Stimulated activated CD4-positive, alpha-beta T cell treated with anti-CD3 and anti-CD28 coated beads, Interleukin-4, amount 100 ng/mL, for 4 hours (primary cell): ENCODE results near the gene TC2N.
"Not testable (repeated sequence)": the region's sequence is repeated elsewhere in the genome, so short reads cannot be mapped to it uniquely, and the experiment has no call there.

ENCODE experiments used
- DNase-seq, 2 experiments: peaks; one replicate each; pipeline ENCODE4 v3.0.0-alpha.2; 2020

The TC2N gene

DNA sequence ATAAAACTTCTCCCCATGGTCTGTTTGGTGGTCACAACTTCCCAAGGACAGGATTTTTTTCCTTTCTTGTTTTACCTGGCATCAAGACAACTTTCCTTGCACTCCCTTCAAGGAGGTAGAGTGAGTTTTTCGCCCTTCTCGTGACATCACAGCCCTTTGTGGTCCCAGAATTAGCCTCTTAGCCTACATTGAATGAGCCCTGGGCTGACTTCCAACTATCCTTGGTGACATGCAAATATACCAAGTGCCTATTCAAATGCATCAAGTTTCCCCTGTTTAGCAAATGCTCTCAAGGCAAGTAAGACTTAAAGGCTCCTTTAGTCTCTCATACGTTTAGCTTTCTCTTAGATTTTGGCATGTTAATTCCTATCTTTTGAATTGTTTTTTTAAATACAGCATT lies 36.6 kb downstream of the TC2N start:
- DNase-seq = no peak

DNA sequence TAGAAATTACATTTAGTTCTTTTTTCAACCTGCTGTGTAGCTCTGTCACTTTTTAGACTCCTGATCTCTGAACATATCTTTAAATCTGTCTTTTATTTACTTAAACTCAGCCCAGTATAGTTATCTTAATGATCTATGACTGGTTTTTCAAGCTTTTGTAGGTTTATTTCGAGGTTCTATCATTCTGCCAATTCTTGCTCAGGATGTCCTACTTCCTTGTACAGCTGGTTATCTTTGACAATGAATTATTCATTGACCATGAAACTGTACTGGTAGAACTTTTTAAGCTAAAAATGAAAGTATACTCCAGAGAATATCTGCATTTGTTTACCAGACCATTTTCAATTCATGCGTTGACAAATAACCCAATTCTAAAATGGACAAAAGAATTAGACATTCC lies 37.8 kb downstream of the TC2N start:
- DNase-seq = no peak

- no peak for DNase-seq
Observed at GRCh38 chr14:91827746-91828145, 39.6 kb downstream of the TC2N start.

DNA sequence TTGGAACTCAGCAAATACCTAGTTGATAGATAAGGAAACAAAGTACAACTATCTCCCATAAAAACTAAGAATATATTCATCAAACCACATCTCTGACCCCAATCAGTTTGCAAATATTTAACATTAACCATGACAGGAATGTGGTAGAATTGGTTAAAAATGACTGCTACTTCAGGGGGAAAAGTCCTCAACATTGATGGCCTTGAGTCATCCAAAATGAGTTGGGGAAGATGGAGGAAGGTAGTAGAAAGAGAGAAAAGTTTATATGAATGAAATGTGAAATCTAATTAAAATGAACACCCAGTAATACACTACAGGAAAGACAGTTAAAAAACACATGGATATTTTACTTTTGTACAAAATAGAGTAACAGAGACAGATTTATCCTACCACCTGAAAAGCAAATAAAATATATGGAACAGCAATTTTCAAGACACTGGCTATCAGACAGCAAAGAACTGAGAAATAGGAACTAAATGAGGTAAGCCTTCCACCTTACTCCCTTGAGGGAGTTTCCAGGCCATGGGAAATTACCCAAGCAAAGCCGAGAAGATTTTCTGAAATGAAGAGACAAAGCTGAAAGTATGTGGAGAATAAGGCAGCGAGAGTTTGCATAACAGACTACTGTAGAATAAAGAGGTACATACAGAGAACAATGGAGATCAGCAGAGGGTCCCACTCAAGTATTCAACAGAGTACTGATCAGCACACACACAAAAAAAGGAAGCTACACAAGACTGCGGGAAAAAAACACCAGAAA lies 49.6 kb downstream of the TC2N start:
- no peak for DNase-seq

DNA sequence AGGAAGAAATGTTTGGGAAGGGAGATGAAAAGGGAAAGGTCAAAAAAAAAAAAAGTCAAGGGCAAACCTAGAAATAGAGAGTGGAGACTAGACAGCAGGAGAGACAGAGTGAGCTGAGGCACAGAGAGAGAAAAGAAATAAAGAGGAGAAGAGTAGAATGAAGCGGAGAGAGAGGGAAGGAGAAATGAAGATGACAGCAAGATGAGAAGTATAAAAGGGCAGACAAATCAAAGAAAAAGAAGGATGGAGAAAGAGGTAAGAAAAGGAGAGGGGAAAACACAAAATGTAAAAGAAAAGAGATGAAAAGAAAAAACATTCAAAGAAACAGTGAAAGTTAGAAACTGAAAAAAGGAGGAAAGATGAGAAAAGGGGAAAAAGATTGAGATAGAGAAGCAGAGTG lies 53.0 kb downstream of the TC2N start:
- DNase-seq = no peak

DNA sequence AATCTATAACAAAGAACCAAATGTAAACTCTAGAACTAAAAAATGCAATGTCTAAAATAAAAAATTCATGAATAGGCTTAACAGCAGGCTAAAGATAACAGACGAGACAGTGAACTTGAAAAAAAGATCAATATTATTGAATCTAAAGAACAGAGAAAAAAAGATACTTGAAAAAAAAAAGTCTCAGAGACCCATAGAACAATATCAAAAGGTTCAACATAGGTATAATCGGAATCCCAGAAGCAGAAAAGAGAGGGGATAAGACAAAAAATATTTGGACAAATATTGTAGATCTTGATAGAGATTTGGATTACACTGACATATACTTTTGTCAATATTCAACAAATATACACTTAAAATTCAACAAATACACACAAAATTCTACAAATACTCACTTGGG lies 56.6 kb downstream of the TC2N start:
- no peak for DNase-seq

DNA sequence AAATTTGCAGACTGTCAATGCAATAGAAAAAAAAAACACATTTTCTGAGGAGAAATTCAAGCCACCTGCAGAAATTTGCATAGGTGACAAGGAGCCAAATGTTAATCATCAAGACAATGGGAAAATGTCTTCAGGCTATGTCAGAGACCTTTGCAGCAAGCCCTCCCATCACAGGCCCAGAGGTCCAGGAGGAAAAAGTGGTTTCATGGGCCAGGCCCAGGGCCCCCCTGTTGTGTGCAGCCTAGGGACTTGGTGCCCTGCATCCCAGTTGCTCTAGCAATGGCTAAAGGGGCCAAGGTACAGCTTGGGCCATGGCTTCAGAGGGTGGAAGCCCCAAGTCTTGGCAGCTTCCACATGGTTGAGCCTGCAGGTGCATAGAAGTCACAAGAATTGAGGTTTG lies 60.6 kb downstream of the TC2N start:
- no peak for DNase-seq

- DNase-seq = not testable (repeated sequence)
Observed at GRCh38 chr14:91806094-91806493, 61.2 kb downstream of the TC2N start.

GRCh38 chr14:91805659-91806058 lies 61.7 kb downstream of the TC2N start:
- no peak for DNase-seq

GRCh38 chr14:91801358-91801757 lies 66.0 kb downstream of the TC2N start:
- DNase-seq = no peak

DNA sequence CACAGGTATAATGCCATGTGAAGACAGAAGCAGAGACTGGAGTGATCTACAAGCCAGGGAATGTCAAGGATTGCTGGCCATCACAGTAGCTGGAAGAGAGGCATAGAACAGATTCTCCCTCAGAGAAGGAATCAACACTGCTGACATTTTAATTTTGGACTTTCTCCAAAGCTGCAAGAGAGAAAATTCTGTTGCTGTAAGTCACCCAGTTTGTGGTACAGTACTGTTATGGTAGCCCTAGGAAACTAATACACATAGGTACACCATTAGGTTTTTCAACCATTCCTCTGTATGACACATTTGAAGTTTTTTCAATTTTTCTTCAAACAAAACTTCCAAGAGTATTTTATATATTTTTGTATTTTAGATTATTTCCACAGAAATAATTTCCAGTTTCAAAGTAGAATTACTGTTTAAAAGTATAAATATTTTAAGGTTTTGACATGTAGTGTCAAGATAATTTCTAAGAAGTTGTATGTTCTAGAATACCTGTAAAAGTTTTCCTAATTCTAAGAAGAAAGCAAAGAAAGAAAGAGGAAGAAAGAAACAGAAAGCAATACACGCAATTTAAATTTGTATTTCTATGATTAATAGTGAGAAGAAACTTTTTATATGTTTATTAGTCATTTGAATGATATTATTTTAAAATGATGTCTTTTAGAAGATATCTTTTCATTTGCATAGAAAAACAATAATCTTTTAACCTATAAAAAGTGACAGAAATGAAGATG lies 70.6 kb downstream of the TC2N start:
- no peak for DNase-seq

DNA sequence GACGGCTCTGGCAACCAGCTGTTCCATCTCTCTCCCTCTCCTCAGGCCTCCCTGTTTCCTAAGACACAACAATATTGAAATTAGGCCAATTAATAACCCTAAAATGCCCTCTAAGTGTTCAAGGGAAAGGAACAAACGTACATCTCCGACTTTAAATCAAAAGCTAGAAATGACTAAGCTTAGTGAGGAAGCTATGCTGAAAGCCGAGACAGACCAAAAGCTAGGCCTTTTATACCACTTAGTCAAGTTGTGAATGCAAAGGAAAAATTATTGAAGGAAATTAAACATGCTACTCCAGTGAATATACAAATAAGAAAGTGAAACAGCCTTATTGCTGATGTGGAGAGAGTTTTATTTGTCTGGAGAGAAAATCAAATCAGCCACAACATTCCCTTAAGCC lies 73.6 kb downstream of the TC2N start:
- no peak for DNase-seq

GRCh38 chr14:91786188-91786587 lies 81.1 kb downstream of the TC2N start:
- no peak for DNase-seq

DNA sequence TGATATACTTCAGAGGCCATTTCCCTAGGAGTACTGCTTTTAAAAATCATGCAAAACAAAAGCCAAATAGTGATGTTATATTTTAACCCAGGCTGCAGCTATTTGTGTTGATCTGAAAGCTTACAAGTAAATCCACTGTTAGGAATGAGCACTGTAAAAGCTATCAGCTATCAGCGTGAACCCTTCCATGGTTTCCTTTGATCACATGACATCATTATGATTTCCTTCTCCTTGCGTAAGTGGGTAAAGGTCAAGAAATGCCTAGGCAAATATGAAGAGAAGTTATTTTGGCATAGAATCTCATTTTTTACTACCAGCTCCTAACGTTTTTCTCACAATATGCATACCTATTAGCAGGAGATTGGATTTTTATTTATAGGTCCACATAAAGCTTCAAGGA lies 86.9 kb downstream of the TC2N start:
- DNase-seq = no peak

DNA sequence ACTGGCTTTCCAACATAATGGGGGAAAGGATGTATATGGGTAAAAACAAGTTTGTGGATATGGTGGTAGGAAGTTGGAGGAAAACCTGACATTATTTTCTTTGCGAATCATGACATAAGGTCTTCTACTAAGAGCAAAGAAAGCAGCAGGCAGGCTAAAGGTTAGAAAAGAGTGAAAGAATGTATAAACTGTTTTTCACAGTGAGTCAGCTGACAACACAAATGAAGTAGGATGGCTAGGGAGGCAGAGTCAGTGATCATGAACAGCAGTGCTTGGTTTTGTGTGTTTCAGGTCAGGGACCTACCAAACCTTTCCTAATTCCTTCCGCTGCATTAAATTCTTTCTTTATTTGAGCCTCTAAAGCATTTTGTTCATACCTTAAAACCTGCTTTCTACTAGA lies 89.1 kb downstream of the TC2N start:
- DNase-seq = no peak

DNA sequence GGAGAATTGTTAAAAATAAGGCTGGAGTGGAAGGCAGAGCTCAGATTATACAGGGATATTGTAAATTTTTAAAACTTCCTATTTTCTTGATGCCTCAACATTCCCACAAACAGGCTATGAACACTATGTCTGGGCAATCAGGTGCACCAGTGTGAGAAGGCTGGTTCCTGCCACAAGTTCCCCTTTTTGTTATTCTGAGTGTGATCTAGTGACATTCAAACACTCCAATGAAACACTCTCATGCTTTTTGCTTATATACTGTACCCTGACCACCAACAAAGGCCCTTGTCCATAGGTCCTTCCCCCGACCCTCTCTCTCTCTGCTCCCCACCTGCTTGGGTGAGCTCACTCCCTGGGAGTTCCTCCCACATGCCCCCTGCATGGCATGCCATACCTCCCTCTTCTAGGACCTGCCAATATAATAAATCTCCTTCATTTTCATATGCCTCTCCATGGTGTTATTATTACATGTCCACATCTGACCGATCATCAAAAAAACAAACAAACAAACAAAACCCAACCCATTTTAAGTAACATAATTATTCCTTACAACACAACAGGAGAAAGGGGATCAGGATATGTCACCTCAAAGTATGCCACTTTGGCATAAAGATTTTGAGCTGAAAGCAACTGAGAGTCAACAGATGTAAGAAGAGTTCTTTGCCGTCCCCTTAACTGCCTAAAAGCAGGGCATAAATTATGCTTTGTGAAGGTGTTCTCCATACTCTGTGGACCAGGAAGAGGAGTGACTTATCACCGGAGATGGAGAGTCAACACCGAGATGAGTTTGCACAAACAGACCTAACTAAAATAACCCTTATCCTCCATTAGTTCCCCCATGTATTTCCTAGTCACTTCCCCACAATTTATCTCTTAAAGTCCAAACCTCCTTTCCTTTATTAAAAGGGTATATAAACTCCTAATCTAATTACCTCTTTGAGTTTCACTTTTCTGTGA lies 92.9 kb downstream of the TC2N start:
- no peak for DNase-seq

DNA sequence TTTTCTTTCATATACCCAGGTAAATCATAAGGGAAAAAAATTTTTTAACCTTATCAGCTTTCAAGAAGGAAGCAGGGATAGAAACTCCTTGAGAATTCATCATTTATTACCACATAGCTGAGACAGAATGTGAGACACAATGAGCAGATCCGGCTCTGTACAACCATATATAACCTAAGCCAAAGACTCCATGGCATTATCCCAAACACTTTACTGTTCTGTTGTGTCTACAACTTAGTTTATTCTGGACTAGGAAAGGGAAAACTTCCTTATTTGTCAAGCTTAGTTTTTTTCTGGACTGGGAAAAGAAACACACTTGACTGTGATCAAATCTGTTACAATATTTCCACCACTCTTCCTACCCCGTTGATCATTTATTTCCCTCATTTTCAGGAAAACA lies 97.2 kb downstream of the TC2N start:
- DNase-seq = no peak

- DNase-seq = no peak
Observed at GRCh38 chr14:91755570-91756295, 111.6 kb downstream of the TC2N start.

DNA sequence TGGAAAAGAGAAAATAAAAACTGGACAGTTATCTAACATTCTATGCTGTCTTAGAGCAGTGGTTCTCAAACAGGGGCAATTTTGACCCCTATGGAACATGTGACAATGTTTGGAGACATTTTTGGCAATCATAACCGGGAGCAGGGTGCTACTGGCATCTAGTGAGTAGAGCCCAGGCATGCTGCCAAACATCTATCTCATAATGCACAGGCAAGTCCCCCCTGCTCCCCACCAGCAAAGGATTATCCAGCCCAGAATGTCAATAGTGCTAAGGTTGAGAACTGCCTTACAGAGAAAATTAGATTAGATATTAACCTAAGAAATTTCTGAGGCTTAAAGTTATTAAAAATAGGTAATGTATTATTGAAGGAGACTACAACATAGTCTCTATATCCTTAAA lies 112.5 kb downstream of the TC2N start:
- DNase-seq = no peak

GRCh38 chr14:91754185-91754584 lies 113.2 kb downstream of the TC2N start:
- DNase-seq = no peak

DNA sequence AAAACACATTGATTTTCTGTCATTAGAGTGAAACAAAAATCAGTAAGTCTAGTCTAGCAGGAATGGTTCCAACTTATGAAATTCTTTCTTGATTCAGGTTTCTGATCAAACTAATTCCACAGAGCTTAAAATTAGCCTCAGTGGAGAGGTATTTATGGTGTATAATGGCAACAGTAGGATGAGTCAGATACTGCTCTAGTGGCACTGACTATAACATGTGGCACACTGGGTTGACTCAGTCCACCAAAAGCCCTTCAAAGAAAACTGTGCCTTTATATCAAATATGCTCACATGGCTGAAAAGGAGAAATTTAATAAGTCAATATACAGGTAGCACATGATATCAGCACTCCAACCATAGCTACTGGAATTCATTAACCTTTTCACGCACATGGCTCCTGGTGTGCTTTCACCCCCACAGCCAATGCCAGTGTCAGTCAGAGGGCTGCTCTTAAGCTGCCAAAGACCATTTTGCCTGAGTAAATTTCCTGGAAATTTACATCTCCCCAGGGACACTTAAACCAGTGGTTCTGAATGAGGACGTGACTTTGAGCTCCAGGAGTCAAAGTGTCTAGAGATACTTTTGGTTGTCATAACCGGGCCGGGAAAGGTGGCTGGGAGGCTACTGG lies 113.7 kb downstream of the TC2N start:
- no peak for DNase-seq

- no peak for DNase-seq
Observed at GRCh38 chr14:91752961-91753360, 114.4 kb downstream of the TC2N start.
